Sigmoid colon (tissue), 7 donors: ENCODE measurements around the gene STX18. TPM values are rescaled to one million over a fixed set of nuclear protein-coding genes. Genes with fewer than 3 reads are reported as not detected.
"Not testable (repeated sequence)": the region's sequence is repeated elsewhere in the genome, so short reads cannot be mapped to it uniquely, and the experiment has no call there.

Experiments
- DNase-seq: peaks from one replicate; pipeline ENCODE4 v3.0.0-alpha.2; 2019
- H3K27ac ChIP-seq, 4 donors: fragments of 200-600 bp; sonication (generic); one replicate each; pipeline ENCODE4 v1.5.1; 2016 to 2019; ENCODE audit warnings: mild to moderate bottlenecking in 1 of 4
- H3K27me3 ChIP-seq, 3 donors: fragments of 200-600 bp; sonication (generic); one replicate each; pipeline ENCODE4 v1.5.1; 2019; ENCODE audit warnings: mild to moderate bottlenecking in 1 of 3
- H3K36me3 ChIP-seq, 4 donors: fragments of 200-600 bp; sonication (generic); one replicate each; pipeline ENCODE4 v1.5.1; 2016 to 2019
- H3K4me1 ChIP-seq, 4 donors: fragments of 200-600 bp; sonication (generic); one replicate each; pipeline ENCODE4 v1.5.1; 2017 to 2019
- H3K4me3 ChIP-seq, 4 donors: fragments of 200-600 bp; sonication (generic); one replicate each; pipeline ENCODE4 v1.5.1; 2017 to 2019; ENCODE audit warnings: mild to moderate bottlenecking in 2 of 4, moderate library complexity in 1 of 4
- H3K9me3 ChIP-seq, 4 donors: fragments of 200-600 bp in 3 of 4; sonication (generic) in 3 of 4; one replicate each; pipeline versions ENCODE4 v1.5.1 to v1.6.1; 2013 to 2019
- EP300 ChIP-seq, 4 donors: sonication (generic); formaldehyde crosslinking; IDR thresholded peaks; one replicate each; pipeline ENCODE4 v1.6.1; 2017; ENCODE audit warnings: antibody characterized with exemption in 4 of 4
- POLR2A ChIP-seq, 2 donors: fragments of 450-650 bp; IDR thresholded peaks; one replicate each; pipeline ENCODE4 v1.6.1; 2016; ENCODE audit warnings: antibody characterized with exemption in 2 of 2, mild to moderate bottlenecking in 2 of 2, moderate library complexity in 2 of 2
- POLR2AphosphoS5 ChIP-seq, 4 donors: sonication (generic); formaldehyde crosslinking; IDR thresholded peaks; one replicate each; pipeline ENCODE4 v1.6.1; 2017; ENCODE audit warnings: antibody characterized with exemption in 4 of 4
- WGBS, 2 donors: extraction: QIAGEN DNeasy Blood & Tissue Kit; methylation state at CpG; one replicate each; pipeline ENCODE4 v1.1.7; 2013; 5-methylcytosine and 5-hydroxymethylcytosine counted together
- intact Hi-C: fragments of 100-400 bp; cut with DNase I; formaldehyde crosslinking; loops from one replicate; pipeline ENCODE4 v1.15.1; 2023
- polyA plus RNA-seq, 3 donors: library from polyadenylated mRNA; stranded (reverse); fragments of 200-250 nt; gene quantifications; one replicate each; pipeline ENCODE4 v1.2.3, GENCODE V29; 2013
- total RNA-seq, 4 donors: library from RNA; depleted of rRNA; stranded (reverse); fragments of >200 nt; gene quantifications; one replicate each; pipeline ENCODE4 v1.1.0, GENCODE V29; 2016
- TF ChIP-seq, protein P1 (sequence below), 4 experiments: fragments of 450-650 bp in 3 of 4; fragments of 200-600 bp in 1 of 4; IDR thresholded peaks; one replicate each; pipeline ENCODE4 v1.5.1; 2016 to 2019; ENCODE audit warnings: antibody characterized with exemption in 4 of 4, mild to moderate bottlenecking in 3 of 4, moderate library complexity in 2 of 4
- donor health status: healthy with polysubstance abuse.
- donor health status: Bipolar disorder and iron deficiency.
- donor health status: healthy.

The STX18 gene
- total and polyA plus RNA-seq, 7 donors: 23.5 to 45.1 (median 26.3) TPM

GRCh38 chr4:4575284-4576211 lies 33.7 kb upstream of the STX18 start:
- intact Hi-C loops: loop anchor here (2.0 to 5.0 kb wide), 2 partner anchors 35 to 88 kb away; no protein-coding TSS in a partner anchor
- H3K27ac ChIP-seq: peak overlapping the region; percentile 43 to 70 (median 54)
- 9 to 10% methylated on average over 71 of the region's 71 CpGs for WGBS, 2 donors
- DNase-seq: peak; percentile 66
- no peaks in the 10 kb centered on the region for H3K9me3 ChIP-seq
- no peaks in the 10 kb centered on the region for H3K27me3 ChIP-seq
- H3K36me3 ChIP-seq: no peaks in the 10 kb centered on the region
- H3K4me3 ChIP-seq: peak overlapping the region; percentile 52 to 82 (median 62)
- peaks cover 0 to 13% (median 0%) of the 10 kb centered on the region in 4 donors for H3K4me1 ChIP-seq
- TF ChIP-seq, protein P1, sequence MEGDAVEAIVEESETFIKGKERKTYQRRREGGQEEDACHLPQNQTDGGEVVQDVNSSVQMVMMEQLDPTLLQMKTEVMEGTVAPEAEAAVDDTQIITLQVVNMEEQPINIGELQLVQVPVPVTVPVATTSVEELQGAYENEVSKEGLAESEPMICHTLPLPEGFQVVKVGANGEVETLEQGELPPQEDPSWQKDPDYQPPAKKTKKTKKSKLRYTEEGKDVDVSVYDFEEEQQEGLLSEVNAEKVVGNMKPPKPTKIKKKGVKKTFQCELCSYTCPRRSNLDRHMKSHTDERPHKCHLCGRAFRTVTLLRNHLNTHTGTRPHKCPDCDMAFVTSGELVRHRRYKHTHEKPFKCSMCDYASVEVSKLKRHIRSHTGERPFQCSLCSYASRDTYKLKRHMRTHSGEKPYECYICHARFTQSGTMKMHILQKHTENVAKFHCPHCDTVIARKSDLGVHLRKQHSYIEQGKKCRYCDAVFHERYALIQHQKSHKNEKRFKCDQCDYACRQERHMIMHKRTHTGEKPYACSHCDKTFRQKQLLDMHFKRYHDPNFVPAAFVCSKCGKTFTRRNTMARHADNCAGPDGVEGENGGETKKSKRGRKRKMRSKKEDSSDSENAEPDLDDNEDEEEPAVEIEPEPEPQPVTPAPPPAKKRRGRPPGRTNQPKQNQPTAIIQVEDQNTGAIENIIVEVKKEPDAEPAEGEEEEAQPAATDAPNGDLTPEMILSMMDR (IDR thresholded peaks at IDR 0.05): peak; percentile 4 to 73 (median 17)
- TF ChIP-seq POLR2A (IDR thresholded peaks at IDR 0.05) (no peak), POLR2AphosphoS5 (IDR thresholded peaks at IDR 0.05) (no peak), EP300 (IDR thresholded peaks at IDR 0.05) (no peak)

- H3K27ac ChIP-seq: peak overlapping the region; percentile 43 to 70 (median 54)
- intact Hi-C loops: loop anchor here (2.0 to 5.0 kb wide), 2 partner anchors 34 to 87 kb away; no protein-coding TSS in a partner anchor
Measured at GRCh38 chr4:4574792-4575191, 32.9 kb upstream of the STX18 start.

GRCh38 chr4:4574052-4574451 lies 32.2 kb upstream of the STX18 start:
- TF ChIP-seq POLR2AphosphoS5 (IDR thresholded peaks at IDR 0.05) (no peak), POLR2A (IDR thresholded peaks at IDR 0.05) (no peak), EP300 (IDR thresholded peaks at IDR 0.05) (no peak)
- TF ChIP-seq, protein P1 (IDR thresholded peaks at IDR 0.05): no peak
- no peak for DNase-seq
- intact Hi-C loops: loop anchor here (2.0 kb wide), 1 partner anchor 33 kb away; no protein-coding TSS in a partner anchor
- 19 to 68% methylated on average over 5 of the region's 5 CpGs for WGBS, 2 donors
- Histone ChIP-seq H3K36me3 (no peaks in the 10 kb centered on the region), H3K4me3 (no peak overlapping the region), H3K9me3 (no peaks in the 10 kb centered on the region), H3K4me1 (peaks cover 0 to 13% (median 0%) of the 10 kb centered on the region in 4 donors), H3K27me3 (no peaks in the 10 kb centered on the region), H3K27ac (no peak overlapping the region)

More at GRCh38 chr4:4574792-4575191, 32.9 kb upstream of the STX18 start:
- TF ChIP-seq POLR2A (IDR thresholded peaks at IDR 0.05): no peak
- TF ChIP-seq EP300 (IDR thresholded peaks at IDR 0.05): no peak
- TF ChIP-seq POLR2AphosphoS5 (IDR thresholded peaks at IDR 0.05): no peak
- TF ChIP-seq, protein P1 (IDR thresholded peaks at IDR 0.05): no peak
- no peak for DNase-seq
- H3K4me3 ChIP-seq: peak overlapping the region; percentile 52 to 82 (median 62)
- WGBS, 2 donors: 1 to 7% methylated on average over 8 of the region's 8 CpGs
- H3K9me3 ChIP-seq: no peaks in the 10 kb centered on the region
- H3K4me1 ChIP-seq: peaks cover 0 to 13% (median 0%) of the 10 kb centered on the region in 4 donors
- no peaks in the 10 kb centered on the region for H3K36me3 ChIP-seq
- no peaks in the 10 kb centered on the region for H3K27me3 ChIP-seq

- no peak overlapping the region for H3K27ac ChIP-seq
- H3K36me3 ChIP-seq: no peaks in the 10 kb centered on the region
- TF ChIP-seq, protein P1 (IDR thresholded peaks at IDR 0.05): no peak
- no peak for TF ChIP-seq POLR2A (IDR thresholded peaks at IDR 0.05)
- TF ChIP-seq EP300 (IDR thresholded peaks at IDR 0.05): no peak
- TF ChIP-seq POLR2AphosphoS5 (IDR thresholded peaks at IDR 0.05): no peak
- no peaks in the 10 kb centered on the region for H3K27me3 ChIP-seq
- no peak for DNase-seq
- H3K4me3 ChIP-seq: no peak overlapping the region
- 57 to 86% methylated on average over 2 of the region's 2 CpGs for WGBS, 2 donors
- intact Hi-C loops: no loop called here
- H3K4me1 ChIP-seq: peaks cover 0 to 13% (median 0%) of the 10 kb centered on the region in 4 donors
- no peaks in the 10 kb centered on the region for H3K9me3 ChIP-seq
Measured at GRCh38 chr4:4572821-4573220, 31.0 kb upstream of the STX18 start.

- H3K4me1 ChIP-seq, DNase-seq, H3K9me3 ChIP-seq, H3K27me3 ChIP-seq, intact Hi-C loops, H3K36me3 ChIP-seq, H3K27ac ChIP-seq, H3K4me3 ChIP-seq: not testable (repeated sequence)
- WGBS, 2 donors: 94 to 95% methylated on average over 4 of the region's 4 CpGs
Measured at GRCh38 chr4:4569861-4570260, 28.0 kb upstream of the STX18 start.
